GM04504 (cell line): Measurements from ENCODE around the gene PIR.

ENCODE experiments used
- DNase-seq: peaks from one replicate; pipeline ENCODE4 v3.0.0-alpha.2; 2012; ENCODE audit warnings: low read depth

Gene PIR

DNA sequence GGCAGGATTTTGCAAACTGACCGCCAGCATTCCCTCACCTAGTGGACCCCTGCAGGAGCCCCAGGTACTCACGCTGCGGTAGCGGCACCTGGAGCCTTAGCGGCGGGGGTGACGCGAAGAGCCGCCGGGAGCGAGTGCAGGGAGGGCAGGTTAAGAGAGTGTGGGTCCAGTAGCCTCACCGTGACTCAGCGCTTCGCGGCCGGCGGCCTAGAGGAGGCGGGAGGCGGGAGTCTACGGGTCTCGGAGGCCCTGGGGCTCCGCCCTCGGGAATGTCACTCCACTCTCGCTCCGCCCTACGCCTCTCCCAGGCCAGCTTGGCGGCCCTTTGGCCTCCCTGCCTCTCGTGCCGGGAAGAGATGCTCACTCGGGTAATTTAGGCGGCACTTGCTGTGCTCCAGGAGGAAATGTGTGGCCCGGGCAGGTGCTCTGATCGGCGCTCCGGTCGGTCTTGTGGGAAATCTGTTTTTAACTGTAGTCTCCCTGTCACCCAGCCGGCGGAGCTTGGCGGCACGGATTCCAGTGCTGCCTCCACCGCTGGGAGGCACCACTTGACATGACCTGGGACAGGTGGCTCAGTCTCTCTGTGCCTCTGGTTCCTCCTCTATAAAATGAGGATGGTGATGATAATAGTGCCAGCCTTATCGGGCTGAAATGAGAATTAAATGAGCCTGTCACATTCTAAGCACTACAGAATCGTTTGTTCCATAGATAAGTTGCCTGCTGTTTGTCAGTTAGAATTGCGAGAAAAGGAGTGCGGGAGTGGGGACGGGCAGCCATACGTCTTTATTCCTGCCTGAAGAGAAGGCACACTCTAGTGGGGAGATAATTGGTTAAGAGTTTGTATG is at the start of gene PIR:
TSS of gene PIR (minus strand) at position 216 of the 845 bp plus-strand sequence. CDS start 2,076 bp downstream, outside the sequence.
- DNase-seq = peak; percentile 58

DNA sequence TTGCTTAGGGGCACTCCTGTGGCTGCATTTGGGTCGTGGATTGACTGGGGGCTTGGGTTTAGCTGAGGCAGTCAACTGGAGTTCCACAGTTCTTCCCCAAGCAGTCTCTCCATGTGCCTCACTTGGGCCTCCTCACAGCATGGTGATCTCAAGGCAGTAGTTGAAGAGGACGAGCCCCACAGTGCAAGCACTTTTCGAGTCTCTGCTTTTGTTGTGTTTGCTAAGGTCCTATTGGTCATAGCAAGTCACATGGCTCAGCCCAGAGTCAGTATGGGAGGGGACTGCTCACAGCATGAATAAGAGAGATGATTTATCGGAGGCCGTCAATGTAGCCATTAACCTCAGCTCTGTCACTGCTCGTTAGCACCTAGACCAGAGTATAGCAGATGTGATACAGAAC is 37.2 kb upstream of the PIR start:
- no peak for DNase-seq

DNA sequence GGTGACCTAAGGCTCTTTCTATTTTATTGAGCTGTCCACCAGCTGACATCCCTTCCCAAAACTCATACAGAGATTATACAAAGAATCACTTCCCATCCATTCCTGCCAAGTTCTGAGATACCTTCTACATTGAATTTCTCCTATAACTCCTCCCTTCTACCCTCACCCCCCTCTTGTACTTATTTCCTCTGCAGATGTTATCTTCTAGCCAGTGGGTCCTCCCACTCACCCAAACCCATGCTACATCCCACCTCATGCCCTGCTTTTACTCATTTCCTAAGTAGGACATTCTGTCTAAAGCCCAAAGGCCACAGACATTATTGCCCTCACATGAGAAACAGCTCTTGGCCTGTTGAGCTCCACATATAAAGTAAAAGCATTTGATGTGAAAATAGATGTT is 36.0 kb upstream of the PIR start:
- no peak for DNase-seq

DNA sequence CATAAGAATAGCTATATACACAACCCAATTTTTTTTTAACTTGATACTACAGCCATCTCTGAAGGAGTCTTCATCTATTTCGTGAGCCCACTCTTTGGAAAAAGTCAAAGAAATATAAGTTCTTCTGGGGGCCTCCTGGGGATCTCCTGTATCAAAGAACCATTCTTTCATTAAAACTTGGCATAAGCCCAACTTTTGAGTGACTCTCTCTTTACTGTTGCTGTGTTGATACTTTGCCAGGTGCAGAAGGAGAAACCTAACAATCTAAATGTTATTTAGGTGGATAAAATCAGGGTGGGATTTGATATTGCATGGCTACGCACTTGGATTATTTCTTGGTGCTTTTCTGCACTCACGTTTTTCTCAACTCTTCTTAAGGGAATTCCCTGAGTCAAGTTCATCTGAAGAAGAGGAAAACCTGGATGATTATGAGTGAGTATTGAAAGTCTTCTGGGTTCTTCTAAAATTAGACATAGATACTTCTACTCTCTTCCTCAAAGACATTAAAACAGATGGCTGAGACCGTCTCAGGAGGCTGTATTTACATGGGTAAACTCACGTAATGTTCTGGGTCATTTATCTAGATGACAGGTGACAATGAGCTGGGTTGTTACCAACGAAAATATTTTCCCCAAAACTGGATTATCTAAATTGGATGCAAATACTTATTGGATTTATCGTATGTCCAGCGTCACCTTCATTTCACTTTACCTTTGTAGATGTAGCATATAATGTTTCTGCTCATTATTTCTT is 32.7 kb upstream of the PIR start:
- no peak for DNase-seq

DNA sequence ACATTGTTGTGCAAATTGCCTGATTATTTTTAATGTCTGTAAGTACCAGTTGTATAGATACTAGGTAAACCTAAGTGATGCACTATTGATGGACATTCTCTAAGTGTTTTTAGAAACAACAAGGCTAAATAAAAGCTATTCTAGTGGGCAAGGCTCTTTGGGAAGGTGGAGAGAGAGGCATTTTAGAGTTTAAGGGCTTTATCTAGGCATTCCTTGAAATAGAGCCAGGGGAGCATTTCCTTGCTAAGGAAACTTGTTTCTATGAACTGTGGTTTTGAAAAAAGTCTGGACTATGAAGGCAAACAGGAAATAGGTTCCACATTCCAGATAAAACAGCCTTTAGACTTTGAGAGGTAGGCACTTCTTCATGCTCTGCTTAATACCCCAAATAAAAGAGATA is 31.3 kb upstream of the PIR start:
- DNase-seq = no peak

DNA sequence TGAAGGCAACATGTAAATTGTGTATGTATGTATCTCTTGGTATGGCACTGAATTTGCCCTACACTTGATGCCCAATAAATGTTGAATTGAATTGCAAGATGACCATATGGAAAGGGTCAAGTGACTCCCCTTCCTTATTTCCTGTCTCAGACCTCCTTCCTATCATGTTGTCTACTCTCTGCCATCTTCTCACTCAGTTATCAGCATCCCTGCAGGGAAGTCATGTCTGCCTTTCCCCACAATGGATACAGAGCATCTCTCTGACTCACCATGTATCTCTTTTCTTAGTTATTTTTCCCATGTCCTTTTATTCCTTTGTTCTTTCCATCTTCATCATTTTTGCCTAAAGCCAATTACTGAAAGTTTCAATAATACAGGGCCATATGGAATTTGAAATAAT is 30.0 kb upstream of the PIR start:
- DNase-seq = no peak

DNA sequence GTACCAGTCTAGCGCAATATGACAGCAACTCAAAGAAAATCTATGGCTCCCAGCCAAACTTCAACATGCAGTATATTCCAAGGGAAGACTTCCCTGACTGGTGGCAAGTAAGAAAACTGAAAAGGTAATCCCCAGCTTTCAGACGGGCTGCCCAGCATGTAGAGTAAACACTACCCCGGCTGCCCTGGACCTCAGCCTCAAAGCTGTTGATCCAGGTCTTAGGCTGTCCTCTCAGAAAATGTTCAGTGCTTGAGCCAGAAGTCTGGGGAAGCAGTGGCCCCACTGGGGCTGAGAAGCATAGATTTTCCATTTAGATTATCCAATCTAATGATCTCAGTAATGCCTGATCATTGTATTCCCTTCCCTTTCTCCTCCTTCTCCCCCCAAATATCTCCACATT is 29.3 kb upstream of the PIR start:
- DNase-seq = no peak

DNA sequence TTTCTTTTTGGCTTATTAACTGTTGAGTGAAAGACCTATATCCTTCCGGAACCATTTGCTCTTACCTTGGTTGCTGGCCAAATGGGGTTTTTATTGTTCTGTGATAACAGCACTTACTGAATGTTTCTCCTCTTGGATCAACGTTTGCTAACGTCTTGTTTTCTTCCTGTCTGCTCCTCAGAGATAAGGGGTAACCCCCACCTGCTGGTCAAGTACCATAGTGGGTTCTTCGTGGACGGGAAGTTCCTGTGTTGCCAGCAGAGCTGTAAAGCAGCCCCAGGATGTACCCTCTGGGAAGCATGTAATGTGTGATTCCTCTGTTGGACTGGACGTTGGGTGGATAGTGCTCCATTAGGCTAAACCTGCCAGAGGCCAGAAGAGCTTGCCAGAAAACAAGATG is 22.8 kb upstream of the PIR start:
- no peak for DNase-seq

DNA sequence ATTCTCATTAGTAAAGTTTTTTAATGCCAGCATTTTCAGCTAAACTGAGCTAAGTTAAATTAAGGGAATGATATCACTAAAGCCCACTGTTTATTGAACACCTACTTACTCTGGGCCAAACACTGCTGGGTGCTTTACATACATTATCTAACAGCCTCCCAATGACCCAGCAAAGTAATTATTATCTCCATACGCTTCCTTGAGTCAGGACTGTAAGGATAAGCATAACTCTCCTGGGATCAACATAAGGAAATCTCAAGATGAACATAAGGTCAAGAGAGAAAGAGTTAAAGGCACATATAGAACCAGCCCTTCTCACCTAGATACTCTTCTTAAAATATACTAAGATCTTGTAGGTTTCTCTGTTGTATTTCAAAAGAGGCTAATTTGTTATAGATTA is 21.1 kb upstream of the PIR start:
- no peak for DNase-seq

DNA sequence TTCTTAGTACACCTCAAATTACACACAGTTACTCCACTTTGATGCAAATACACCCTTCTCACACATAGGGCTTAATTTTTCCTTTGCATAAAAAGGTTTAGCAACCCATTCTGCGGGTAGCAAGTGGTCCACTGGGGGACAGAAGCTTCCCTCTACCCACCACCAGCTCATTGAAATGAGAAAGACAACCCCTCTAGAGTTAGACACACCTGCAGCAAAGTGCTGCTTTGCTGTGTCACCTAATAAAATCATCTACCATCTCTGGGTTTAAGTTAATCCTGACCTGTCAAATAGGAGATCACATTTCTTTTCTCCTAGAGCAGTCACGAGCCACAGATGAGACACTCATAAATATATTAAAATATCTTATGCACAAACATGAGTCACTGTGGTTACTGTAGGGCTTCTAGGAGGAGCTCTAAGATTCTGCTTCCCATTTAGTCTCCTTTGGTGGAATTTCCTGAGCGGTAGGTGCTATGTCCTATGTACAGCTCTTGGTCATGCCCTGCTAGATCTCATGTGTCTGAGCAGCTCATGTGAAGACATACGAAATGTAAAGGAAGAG is 19.4 kb upstream of the PIR start:
- no peak for DNase-seq

DNA sequence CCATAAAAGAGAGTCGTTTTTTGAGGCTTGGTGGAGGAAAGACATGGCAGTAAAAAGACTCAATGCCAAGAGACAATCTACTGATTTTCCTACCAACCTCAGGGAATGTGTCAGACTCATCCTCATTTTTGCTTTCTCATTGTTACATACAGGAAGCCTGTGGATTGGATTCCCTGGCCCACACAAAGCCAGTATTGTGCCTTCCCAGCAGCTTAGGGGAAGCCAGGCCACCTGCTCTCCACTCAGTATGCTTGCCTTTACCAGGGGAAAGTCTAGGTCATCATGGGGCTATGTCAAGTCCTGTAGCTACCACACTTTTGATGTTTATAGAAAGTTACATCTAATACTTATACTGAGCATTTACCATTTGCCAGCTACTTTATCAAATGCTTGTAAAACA is 18.4 kb upstream of the PIR start:
- no peak for DNase-seq

DNA sequence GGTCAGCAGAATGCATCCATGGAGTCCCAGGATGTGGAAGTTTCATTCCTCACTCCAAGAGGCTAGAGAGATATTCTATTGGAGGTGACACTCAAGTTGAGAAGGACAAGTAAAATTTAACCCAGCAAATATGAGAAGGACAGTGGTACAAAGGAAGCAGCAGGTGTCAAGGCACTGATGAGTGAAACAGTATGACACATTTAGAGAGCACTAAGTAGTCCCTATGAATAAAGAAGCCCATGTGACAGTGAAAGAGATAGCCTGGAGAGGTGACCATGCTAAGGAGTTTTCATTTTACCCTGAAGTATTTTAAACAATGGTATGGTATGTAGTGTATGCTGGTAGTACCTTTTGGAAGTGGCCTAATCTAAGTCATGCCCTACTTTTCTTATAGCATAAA is 16.7 kb upstream of the PIR start:
- no peak for DNase-seq

DNA sequence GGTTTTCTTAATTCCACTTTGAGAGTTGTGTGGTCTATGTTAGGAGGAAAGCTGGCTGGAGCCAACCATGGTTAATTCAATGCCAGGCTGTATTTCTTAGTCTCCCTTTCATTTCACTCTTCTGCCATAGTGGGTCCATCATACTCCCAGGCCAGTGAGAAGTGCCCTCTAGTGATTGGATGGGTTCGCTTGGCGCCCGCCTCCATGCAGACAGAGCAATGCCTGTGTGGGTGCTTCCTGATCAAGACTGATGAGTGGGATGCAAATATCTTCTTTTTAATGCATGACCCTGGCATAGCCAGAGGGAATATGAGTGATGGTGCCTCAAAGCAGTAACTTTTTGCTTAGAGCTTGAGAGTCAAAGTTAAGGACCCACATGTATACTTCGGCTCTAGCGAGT is 13.9 kb upstream of the PIR start:
- no peak for DNase-seq

DNA sequence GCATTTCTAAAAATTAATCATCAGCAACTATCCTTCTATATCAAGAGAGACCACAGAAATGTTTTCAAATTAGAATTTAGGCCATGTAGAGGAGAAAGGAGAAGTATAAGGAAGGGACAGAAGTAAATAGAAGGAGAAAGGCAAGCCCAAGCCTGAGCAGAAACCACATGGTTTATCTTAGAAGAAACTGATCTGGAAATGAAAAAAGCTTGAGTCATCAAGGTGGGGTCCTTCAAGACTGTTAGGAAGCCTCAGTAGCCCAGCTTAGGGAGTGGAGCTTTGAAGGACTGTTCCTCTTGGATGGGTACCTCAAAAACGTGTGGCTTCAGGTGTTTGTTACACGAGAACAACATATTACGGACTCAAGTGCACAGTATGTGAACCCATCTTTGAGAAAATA is 12.0 kb upstream of the PIR start:
- no peak for DNase-seq

DNA sequence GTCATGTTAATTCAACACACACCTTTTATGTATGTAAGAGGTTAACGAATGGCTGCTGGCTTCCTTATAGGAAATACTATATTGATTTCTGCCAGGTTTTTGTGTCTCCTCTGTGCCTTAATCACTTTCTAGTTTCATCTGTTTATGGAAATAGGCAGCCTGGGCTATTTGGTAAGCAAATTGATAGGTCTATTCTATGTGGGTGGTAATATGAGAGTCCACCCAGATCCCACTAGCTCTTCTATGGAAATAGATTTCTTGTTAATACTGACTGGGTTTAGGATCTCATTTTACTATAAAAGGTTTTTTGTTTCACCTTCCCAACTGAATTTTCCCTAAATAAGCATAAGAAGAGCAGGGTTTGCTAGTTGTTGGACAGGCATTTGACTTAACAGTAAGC is 11.5 kb upstream of the PIR start:
- no peak for DNase-seq

DNA sequence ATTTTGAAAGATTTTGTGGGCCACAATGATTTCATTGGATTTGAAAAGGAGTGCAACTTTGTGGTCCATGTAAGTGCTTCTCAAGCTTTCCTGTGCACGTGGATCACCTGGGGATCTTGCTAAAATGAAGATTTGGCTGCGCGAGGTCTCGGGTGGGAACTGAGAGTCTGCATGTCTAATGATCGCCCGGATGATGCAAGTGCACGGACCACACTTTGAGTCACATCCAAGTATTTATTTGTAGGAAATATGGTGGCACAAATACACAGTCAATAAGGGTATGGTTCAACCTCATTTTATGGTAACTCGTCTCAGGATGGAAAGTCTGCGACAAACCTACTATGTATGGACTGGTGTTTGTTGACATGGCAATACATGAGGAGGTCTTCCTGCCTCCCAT is 8.4 kb upstream of the PIR start:
- DNase-seq = no peak

DNA sequence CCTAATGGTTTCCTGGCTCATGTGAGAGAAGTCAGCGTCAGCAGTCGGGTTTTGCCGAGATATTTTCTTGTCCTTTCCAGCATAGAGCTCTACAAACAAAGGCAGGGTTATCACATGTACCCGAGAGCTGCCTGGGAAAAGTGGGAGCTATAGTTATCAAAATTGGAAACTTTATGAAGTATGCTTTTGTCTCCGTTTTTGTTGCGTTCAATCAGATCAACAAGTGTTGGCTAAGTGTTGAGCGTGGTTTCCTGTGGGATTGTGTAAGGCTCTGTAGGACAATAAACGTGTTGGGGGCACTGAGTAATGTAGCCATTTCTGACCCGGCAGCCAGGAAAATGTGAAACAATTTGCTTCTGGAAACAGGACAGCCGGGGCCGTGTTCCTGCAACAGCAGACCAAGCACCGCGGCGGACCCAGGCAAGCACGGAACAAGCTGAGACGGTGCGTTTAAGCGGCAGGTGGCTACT is 7.4 kb upstream of the PIR start, which contains the start of gene BMX:
TSS of gene BMX (plus strand) at position 311 of the 470 bp plus-strand sequence. CDS start 7,547 bp downstream, outside the sequence.
- DNase-seq = no peak

DNA sequence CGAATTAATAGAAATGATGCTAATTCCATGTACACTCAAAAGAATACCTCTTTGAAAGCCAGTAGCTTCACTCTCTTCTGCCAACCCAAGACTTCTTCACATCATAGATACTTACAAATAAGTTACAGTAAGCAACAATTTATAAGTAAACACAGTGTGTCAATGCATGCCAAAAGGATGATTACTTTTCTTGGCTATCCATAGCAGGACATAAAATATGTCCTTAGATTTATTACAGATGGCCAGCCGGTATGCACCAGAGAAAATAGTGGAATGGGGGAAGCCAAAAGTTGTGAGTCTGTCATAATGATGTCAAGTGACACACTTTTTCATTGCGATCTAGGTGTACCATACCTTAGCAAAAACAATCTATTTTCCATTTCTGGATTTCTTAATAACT is 6.8 kb upstream of the PIR start:
- DNase-seq = peak; percentile 10

DNA sequence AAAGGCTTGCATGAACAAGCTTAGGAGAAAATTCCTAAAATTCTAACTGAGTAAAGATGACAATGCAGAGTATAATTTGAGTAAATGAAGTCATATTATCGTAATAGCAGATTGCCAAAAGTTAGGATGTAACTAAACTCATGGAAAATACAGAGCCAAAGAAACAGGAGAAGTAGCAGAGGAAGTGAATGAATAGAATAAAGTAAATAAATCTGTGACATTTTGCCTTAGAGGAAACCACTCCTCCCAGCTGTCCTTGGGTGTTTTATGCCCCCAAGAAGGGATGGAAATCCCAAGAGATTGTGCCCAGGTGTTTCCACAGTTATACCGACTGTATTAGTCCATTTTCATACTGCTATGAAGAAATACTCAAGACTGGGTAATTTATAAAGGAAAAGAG is 5.6 kb upstream of the PIR start:
- no peak for DNase-seq

DNA sequence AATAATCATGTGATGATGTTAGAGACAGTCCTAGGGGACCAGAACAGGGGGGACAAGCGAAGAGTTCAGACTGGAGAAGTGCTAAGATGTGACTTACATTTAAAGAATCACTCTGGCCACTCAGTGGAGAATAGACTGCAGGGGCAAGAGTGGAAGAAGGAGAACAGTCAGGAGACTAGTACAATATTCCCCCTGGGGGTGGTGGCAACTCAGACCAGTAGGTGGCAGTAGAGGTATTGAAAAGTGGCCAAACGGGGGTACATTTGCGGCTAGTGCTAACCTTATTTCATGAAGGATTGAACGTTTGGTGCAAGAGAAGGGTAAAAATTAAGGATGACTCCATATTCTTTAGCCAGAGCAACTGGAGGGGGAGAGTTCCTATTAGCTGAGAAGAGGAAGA is 4.7 kb upstream of the PIR start:
- peak; percentile 12 for DNase-seq

DNA sequence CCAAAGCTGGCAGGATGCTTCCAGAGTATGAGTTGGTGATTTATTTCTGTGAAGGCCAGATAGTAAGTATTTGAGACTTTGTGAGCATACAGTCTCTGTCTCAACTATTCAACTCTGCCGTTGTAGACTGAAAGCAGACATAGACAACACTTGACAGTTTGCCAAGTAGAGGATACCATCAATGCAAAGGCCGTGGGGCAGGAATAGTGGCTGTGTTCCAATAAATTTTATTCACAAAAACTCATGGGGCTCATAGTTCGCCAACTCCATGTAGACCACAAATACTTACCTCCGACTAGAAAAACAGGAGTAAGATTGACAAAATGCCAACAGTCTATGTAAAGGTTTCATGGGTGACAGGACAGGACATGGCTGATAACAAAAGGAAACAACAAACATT is 3.7 kb upstream of the PIR start:
- DNase-seq = no peak

DNA sequence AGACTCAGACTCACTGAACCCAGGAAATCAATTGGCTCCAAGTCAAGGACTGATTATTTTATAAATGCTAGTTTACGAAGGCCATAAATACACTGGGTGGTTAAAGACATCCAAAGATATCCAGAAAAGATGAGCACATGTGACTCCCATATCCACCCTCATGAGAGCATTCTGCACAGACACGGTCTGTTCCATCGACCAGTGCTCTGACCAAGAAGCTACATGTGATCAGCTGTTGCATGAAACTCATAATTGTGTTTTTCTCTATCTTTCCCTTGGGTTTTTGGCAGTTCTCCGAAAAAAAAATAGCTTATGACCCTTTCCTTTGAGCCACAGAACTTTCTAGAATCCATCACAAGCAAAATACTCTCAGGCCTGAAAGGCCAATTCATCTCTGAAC is 2.7 kb upstream of the PIR start:
- DNase-seq = no peak

DNA sequence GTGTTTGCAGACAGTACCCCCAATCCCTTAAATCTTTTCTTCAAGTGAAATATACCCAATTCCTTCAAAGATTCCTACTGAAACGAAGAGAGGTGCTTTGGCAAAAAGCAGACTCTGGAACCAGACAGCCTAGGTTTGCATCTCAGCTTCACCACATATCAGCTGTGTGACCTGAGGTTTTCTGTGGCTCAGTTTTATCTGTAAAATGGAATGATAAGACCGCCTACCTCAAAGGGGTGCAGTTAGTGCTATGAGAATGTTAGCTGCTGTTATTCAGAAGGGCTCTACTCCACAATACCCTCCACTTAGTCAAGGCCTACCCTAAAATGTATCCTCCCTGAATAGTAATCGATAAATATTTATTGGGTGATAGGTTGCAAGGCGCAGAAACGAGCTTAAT is 664 bp downstream of the PIR start:
- no peak for DNase-seq
